Cardiac septum (tissue), 1 donor: ENCODE data around the gene GH2. TPM values are rescaled to one million over a fixed set of nuclear protein-coding genes. Genes with fewer than 3 reads are reported as not detected.

ENCODE experiments used
- DNase-seq: peaks from one replicate; pipeline ENCODE4 v3.0.0-alpha.2; 2020; ENCODE audit warnings: low spot score
- intact Hi-C: fragments of 100-400 bp; cut with DNase I; formaldehyde crosslinking; loops from one replicate; pipeline ENCODE4 v1.14.0; 2022
- total RNA-seq: library from RNA; stranded (reverse); fragmentation: NEBNext Ultra II Directional; extraction: Animal tissue kit (Norgen Biotek cat#: 25700); gene quantifications from one replicate; pipeline ENCODE4 v1.2.1, GENCODE V29; 2021
- donor health status: DM: no; HTN: no; CAD: no.

The GH2 gene
- total RNA-seq, 1 donor from 2014 or later: not detected

DNA sequence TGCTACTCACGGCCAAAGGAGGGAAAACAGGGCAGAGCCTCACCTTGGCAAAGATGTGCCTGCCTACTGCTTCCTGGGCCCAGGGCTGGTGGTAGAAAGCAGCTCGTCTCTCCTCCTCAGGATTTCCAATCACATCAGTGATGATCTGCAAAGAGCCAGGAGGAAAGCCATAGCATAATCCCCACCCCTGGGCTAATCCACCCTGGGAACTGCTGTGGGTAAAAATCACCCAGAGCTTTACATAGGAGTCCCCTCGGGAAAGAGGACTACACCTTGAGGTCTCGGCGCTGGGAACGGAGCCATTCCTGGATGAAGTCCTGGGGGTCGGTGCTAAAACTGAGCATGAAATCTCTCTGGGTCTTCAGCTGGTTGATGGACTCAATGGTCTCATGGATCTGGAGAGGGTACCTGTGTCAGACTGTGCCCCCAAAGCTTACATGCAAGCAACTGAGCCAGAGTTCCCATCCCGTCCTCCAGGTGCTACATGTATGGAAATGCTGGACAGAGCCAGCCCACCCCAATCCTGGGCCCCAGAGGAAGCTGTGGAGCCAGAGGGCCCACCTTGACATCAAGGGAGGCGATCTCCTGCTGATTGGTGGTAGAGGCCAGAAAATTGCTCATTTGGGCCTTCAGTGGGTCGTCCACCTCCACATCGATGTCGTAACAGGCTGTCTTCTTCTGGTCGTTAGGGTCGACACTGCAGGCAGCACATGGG is 48.6 kb downstream of the GH2 start:
- DNase-seq: no peak
- intact Hi-C loops: no loop called here

DNA sequence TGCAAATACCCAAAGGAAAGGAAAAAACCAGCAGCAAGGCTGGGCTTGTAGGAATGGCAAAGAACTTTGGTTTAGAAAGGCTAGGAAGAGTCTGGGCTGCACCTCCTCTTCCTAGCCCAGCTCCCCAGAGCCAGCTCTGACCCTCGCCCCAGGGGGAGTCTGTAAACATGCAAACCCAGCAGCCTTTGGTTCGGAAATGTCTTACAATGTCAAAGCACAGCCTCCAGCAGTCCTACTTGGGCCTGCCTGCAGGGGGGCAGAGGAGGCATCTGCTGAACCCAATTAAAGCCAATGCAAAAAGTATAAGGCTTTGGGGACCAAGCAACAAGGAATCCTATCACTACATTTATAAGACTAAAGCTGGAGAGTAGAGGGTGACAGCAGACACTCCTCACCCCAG is 49.3 kb downstream of the GH2 start:
- no peak for DNase-seq
- intact Hi-C loops: no loop called here

DNA sequence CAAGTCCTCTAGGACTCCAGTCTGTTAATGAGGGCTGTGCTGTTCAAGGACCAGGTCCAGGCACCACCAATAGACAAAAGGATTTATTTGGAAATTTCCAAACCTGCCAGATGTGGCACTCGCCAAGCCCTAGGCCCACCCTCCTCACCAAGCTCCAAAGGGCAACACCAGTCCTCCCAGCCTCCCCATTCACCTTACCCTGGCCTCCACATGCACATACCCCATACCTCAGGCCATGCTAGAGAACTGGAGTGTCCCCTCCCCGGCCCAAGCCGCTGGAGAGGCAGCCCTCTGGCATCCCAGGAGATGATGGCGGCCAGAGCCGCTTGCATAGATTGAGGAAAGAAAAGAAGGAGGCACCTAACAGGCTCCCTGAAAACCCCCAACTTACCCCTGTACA is 49.7 kb downstream of the GH2 start:
- intact Hi-C loops: no loop called here
- no peak for DNase-seq

DNA sequence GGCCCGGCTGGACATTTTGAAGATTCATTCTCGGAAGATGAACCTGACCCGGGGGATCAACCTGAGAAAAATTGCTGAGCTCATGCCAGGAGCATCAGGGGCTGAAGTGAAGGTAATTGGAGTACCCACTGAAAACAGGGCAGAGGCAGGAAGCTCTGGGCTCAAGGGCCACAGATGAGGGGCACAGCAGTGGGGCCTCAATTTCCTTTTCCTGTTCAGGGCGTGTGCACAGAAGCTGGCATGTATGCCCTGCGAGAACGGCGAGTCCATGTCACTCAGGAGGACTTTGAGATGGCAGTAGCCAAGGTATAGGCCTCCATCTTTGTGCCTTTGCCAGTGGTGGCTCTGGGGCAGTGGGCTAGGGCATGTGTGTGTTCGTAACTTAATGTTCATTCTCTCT is 50.2 kb downstream of the GH2 start:
- DNase-seq: no peak
- intact Hi-C loops: no loop called here

DNA sequence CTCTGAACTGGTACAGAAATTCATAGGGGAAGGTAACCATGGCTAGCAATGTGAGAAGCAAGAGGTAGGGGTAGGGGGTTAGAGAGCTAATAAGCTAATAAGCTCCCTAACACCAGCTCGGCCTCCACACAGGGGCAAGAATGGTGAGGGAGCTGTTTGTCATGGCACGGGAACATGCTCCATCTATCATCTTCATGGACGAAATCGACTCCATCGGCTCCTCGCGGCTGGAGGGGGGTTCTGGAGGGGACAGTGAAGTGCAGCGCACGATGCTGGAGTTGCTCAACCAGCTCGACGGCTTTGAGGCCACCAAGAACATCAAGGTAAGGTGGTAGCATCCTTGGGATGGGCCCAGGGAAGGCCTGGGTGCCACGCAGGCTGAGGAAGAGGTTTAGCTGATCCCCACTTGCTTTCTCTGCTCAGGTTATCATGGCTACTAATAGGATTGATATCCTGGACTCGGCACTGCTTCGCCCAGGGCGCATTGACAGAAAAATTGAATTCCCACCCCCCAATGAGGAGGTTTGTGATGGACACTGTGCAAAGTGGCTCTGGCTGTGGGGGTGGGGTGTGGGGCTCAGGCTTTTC is 50.7 kb downstream of the GH2 start:
- intact Hi-C loops: no loop called here
- no peak for DNase-seq

DNA sequence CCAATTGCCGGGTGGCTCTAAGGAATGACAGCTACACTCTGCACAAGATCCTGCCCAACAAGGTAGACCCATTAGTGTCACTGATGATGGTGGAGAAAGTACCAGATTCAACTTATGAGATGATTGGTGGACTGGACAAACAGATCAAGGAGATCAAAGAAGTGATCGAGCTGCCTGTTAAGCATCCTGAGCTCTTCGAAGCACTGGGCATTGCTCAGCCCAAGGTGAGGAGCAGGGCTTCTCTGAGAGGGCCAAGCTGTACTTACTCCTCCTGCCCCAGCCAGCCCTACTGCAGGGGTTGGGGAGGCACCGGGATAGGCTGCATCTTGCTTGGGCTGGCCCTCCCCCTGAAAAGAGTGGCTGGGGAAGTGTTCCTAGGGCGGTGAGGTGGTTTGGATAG is 51.5 kb downstream of the GH2 start:
- no peak for DNase-seq
- intact Hi-C loops: no loop called here

Other genes starting within 250 kb of the GH2 start
- gene LIMD2, start 181.8 kb downstream of the GH2 start, total RNA-seq: 7.5 TPM
- gene STRADA, start 140.1 kb downstream of the GH2 start, total RNA-seq: 20.4 TPM
- gene CCDC47, start 108.3 kb downstream of the GH2 start, total RNA-seq: 78.7 TPM
- 66.1 TPM for gene DDX42, start 107.8 kb downstream of the GH2 start, total RNA-seq
- 109 TPM for gene PSMC5, start 54.5 kb downstream of the GH2 start, total RNA-seq
- gene FTSJ3, start 54.3 kb downstream of the GH2 start, total RNA-seq: 29.9 TPM
- gene SMARCD2, start 39.3 kb downstream of the GH2 start, total RNA-seq: 18.8 TPM
- not detected for gene CSH2, start 8.3 kb downstream of the GH2 start, total RNA-seq
- not detected for gene CSH1, start 14.6 kb upstream of the GH2 start, total RNA-seq
- gene CSHL1, start 29.3 kb upstream of the GH2 start, total RNA-seq: not detected
- gene GH1, start 36.9 kb upstream of the GH2 start, total RNA-seq: not detected
- 2.7 TPM for gene CD79B, start 50.4 kb upstream of the GH2 start, total RNA-seq
- 0.22 TPM for gene SCN4A, start 91.0 kb upstream of the GH2 start, total RNA-seq
- 0.51 TPM for gene PRR29, start 116.4 kb upstream of the GH2 start, total RNA-seq
- gene ICAM2, start 138.7 kb upstream of the GH2 start, total RNA-seq: 22.0 TPM
- gene ERN1, start 248.2 kb upstream of the GH2 start, total RNA-seq: 6.9 TPM